Mammary epithelial cell (primary cell): Measurements from ENCODE around the gene CPLX1.
"Not testable (repeated sequence)": the region's sequence is repeated elsewhere in the genome, so short reads cannot be mapped to it uniquely, and the experiment has no call there.

Experiments
- CTCF ChIP-seq, 2 donors: IDR thresholded peaks in 1 of 2; conservative IDR thresholded peaks in 1 of 2; 2 replicates each; pipeline ENCODE4 v1.5.1; 2011 to 2012; ENCODE audit warnings: inconsistent platforms in 2 of 2, low read length in 2 of 2, mild to moderate bottlenecking in 2 of 2, control low read depth in 1 of 2, low read depth in 1 of 2; ENCODE audit not compliant: insufficient read depth in 1 of 2; ENCODE audit errors: extremely low read depth in 1 of 2
- EZH2 ChIP-seq: IDR thresholded peaks from 2 replicates; pipeline ENCODE4 v1.6.1; 2012; ENCODE audit warnings: low read length, inconsistent platforms, borderline replicate concordance

GRCh38 chr4:806979-807378 is 18.9 kb downstream of the CPLX1 start:
- not testable (repeated sequence) for TF ChIP-seq CTCF (conservative IDR thresholded peaks at IDR 0.05 in 1 of 2, IDR thresholded peaks at IDR 0.05 in 1 of 2; ENCODE audit: extremely low read depth in 1 of 2, insufficient read depth in 1 of 2, low read depth in 1 of 2, low read length in 2 of 2); EZH2
